ENCODE data around the gene MYO5B.

The MYO5B gene

DNA sequence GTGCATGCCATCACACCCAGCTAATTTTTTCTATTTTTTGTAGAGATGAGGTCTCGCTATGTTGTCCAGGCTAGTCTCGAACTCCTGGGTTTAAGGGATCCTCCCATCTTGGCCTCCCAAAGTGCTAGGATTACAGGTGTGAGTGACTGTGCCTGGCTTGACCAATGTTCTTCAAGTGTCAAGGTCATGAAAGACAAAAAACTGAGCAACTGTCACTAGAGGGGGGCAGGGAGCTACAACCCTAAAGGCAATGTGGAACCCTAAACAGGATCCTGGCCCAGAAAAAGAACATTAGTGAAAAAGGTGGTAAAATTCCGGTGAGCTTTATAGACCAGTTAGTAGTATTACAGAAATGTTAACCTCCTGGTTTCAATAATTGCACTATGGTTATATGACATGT, 7.3 kb downstream of the MYO5B start:
- no peak for DNase-seq

DNA sequence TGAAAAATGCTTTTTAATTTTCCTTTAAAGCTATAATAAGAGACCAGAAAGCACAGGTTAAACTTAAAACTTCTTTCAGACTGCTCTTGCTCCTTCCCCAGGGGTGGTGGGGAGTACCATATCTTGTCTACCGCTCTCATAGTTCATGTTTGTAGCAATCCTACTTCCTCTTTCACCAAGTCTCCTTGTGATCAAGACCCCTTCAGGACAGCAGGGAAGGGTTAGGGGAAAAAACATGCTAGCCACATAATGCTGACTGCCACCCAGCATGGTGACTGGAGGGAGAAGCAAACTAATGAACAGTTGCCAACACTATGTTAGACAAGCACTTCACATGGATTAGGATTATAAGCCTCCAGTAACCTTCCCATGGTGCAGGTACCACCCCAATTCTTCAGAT, 8.6 kb downstream of the MYO5B start:
- DNase-seq: no peak

DNA sequence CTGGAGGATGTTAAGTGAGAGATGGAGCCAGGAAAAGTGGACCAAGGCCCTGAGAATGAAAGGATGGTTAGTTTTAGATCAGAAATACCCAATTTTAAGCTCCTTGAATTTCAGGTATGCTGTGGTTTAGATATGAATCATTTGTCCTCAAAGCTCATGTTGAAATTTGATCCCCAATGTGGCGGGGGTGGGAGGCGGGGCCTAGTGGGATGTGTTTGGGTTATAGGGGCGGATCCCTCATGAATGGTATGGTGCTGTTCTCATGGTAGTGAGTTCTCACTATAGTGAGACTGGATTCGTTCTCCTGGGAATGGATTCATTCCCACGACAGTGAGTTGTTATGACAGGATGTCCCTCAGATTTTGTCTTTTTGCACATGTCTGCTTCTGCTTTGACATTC, 11.4 kb downstream of the MYO5B start:
- no peak for DNase-seq

DNA sequence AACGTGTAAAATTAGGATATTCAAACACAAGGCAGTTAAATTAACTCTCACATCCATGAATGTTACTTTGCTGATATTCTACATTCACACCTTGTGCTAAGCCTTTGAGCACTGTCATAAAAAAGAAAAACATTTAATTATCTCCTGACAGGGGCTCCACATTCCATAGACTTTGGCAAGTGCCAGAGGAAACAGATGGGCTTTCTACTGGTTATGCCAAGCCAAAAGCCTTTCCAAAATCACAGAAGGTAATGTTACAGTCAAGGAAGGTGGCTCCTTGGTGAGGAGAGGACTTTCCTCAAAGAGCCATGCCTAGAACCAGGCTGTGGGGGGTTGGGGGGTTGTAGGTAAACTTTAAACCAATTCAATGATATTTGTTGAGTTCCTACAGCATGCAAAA, 12.4 kb downstream of the MYO5B start:
- no peak for DNase-seq

DNA sequence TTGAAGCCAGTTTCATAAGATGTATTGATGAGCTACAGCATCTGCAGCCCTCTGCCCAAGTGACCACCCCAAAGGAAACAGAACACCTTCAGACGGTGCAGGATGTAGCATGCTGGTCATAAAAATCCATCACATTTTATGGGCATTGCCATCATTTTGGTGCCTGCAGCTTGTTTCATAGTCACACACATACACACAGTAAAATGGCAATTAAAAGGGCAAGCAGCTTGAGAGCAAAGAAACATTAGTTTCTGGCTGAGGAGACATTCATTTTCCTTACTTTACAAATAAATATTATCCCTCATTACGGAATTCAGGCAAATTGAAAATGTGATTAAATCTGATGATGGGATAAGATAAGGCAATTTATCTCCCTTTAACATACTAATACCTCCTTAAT, 13.4 kb downstream of the MYO5B start:
- no peak for DNase-seq

DNA sequence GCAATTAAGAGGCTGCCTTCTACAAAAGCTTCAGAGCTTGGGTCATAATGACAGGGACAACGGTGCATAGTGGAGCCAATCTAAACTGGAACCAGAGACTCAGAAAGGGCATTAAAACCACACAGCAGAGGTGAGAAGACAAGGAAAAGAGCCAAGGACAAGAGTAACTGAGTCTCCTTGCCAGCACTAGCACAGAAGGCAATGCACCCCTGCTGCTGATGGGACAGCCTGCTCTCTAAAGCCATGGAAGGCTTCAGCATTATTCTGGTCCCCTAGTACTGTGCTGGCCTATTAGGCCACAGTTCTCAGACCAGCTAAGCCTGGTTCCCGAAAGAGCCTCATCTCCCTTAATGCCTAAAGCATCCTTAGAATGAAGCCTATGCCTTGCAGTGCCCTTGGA, 15.5 kb downstream of the MYO5B start:
- DNase-seq: no peak

DNA sequence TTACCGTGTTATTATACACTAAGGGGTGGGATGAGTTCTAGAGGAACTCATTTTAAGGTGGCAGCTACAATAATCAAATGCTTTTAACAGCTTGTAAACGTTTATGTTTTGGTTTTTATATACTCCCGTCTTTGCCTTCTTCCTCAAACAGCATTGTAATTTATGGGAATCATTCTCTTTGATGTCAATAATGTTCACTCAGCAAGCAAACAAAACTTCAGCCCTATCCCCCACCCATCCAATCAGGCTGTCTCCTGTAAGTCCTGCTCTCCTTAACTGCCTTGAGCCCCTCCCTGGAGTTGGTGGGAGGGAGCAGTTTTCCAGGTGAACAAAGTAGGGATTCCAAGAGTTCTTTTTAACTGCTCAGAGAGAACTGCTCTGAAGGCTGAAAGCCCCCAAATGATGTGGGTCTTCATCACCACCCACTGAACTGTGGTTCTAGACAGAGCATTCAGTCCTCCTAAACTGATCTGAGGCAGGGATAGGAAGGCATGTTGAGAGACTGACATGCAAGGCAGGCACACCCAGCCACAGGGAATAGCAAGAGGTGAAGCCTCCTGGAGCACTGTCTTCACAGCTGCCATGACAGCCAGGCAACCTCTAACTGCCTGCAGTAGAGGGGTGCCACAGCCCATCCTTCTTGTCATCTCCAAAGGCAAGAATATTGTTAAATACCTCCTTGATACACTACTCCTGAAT, 17.5 kb downstream of the MYO5B start:
- DNase-seq: no peak

DNA sequence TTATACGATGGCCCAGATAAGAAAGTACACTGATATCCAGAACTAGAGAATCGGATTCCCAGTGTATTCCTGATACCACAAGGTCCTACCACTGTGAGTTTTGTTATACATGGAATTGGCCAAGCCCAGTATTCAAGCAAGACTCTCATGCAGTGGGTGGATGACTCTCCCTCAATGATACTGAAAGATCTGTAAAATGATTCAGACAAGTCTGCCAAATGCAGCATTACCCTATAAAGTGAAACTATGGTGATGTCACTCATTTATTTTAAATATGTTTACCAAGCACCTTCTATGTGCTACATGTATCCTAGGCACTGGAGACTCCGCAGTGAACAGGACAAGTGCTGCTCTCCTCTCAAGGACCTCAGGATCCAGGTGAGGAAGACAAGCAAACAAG, 22.6 kb downstream of the MYO5B start:
- DNase-seq: no peak

DNA sequence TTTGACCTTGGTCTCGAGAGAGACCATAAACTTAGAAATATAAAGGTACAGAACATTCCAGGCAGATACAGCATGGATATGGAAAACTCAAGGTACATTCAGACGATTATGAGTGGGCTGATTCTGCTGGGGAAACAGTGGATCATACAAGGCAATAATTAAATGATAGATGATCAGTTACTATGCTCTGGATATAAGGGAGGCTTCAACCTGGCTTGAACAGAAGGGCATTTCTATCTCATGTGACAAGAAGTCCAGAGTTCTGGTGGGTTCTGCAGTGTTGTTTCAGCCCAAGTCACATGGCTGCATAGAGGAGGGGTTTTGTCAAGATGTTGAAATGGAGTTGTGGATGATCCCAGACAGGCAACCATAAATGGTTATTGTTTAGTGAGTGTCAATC, 23.5 kb downstream of the MYO5B start:
- no peak for DNase-seq

DNA sequence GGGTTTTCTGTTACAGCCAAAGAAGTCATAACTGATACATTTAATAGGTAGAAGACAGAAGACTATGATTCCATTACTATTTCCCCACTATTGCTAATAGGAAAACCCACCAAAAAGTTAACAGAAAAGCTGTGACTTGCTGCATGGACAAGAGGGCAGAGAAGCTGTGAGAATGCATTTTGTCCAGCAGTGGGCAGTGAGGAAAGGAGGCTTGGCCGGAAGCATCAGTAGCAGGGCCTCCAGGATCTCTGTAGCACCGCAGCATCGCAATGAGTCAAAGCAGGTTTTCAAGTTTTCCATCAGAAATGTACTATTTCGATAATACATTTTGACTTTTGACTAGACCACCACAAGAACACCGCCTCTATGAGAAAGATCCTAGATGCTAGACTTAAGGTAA, 24.9 kb downstream of the MYO5B start:
- no peak for DNase-seq

DNA sequence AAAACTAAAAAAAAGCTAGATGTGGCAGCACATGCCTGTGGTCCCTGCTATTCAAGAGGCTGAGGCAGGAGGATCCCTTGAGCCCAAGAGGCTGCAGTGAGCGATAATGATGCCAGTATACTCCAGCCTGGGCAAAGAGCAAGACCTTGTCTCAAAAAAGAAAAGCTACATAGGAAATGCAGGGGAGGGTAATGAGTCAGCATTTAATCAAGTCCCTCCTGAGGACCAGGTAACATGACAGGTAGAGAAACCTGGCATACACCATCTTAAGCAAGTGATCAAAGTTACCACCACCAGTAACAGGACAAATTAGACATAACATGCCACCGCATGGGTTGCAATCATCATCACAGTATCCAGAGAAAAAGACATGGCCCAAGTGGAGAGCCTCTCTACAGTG, 25.8 kb downstream of the MYO5B start:
- DNase-seq: no peak

DNA sequence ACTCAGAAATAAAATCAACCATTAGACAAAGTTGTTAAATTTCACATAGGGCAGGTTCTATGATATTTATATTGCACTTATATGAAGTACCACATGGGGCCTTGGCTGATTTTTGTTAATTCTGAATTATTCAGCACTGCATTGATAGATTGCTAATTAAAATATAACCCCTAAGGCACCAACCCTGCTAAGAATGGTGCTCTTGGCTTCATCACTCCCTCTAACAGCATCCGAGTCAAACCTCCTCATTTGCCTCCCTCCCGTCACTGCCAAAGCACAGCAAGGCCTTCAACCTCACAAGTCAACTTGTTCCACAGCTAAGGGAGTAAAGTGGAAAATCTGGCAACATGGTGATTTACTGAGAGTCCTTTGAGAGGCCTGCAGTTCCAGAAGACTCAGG, 27.0 kb downstream of the MYO5B start:
- no peak for DNase-seq

DNA sequence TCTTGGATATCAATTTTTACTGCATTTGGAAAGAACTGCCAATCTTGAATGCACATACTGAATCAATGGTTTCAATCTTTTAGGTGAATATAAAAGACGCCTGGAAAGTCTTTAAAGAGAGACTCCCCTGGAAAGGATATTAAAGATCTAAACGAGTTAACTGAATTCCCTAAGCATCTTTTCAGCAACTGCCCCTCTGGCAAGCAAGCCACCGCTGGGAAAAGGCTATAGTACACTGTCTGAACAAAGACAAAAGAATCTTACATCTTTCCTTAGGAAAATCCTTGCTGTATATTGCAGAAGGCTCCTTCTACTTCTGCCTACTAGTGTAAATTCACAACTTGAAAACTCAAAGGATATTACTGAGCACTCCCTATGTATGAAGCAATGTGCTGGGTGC, 28.0 kb downstream of the MYO5B start:
- no peak for DNase-seq

DNA sequence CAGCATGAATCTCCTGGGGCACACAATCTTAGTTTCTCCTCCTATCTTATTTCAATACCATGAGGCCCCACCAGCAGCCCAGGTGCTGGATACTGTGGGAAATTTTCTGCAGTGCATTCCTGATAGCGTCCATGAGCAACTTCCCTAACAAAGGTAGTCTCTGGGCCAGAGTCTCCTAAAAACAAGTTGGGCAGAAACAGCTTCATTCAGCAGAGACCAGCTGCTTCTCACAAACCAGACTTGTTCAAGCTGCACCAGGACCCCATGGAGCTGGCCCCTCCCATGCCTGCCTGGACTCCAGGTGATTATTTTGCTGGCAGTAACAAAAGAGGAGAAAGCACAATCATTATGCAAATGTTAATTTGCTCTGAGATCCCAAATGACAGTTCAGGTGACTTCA, 31.4 kb downstream of the MYO5B start:
- DNase-seq: no peak

DNA sequence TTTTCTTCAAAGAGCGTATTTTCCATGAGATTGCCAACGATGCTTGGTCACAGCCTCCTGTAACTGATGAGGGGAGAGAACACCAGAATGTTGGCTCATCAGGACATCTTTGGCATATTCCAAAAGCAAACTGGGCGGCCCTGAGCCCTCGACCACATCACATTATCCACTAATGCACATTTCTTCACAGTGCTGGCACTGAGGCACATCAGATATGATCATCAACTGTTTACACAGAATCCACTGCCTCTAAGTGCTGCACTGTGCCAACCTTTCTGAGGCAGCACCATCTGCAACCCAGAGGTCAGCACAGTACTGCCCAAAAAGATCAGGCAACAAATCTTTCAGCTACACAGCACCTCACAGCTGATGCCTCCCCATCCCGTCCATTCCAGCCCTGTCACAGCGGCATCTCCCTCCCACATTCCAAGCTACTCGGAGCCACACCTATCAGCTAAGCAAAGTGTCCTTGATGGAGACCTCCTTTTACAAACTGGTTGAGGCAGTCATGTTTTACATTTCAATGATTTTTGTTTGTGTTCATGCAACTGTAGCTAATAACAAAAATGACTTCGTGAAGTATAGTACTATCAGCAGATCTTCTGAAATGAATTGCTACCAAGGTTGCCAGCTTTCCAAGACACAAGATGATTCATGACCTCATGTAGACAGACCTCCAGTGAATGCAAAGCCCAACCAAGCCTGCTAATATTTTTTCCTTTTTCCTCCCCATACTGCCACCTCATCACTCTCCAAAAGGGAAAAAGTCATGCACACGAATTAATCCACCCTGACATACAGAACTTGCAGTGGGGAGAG, 32.3 kb downstream of the MYO5B start:
- DNase-seq: no peak

DNA sequence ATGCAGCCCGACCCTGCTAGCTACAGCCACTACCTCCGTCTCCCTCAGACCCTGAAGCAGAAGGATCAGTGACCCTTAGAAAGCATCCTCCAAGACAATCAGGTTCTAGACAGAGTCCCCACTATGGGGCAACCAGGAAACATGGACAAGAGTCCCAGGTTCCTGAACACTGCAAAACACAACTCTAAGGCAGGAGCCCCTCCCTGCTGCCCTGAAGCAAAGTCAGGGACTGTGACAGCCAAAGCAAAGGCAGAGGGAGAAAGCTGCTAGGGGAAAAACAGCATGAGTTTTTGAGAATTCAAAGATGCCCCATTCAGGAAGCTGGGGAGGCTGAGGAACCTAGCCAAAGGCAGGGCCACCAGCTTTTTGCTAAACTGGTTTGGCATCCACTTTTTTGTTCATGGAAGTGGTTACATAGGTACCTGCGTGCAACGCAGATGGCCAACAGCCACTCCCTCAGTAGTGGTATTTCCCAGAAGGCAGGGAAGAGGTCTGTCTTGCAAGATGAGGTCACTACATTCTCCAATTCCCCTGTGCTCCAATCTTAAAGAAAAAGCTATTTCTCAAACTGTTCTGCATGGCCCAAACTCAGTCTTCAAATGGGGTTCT, 33.2 kb downstream of the MYO5B start:
- no peak for DNase-seq

DNA sequence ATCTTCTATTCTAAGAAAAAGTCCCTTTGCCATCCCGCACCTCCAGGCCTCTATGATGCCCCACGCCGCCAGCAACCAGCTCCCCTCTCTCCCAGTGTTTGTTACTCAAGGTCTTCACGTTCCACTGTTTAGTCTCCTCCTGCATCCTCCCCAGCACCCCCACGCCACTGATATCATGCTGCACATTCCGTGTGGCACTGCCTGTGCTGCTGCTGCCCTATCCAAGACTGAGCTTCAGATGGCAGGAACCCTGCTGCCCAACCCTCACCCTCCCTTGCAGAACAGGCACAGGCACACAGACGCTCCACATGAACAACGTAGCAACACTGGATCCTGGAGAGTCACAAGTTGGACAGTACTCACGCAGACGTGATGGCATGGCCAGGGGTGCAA, 35.3 kb downstream of the MYO5B start:
- DNase-seq: no peak

DNA sequence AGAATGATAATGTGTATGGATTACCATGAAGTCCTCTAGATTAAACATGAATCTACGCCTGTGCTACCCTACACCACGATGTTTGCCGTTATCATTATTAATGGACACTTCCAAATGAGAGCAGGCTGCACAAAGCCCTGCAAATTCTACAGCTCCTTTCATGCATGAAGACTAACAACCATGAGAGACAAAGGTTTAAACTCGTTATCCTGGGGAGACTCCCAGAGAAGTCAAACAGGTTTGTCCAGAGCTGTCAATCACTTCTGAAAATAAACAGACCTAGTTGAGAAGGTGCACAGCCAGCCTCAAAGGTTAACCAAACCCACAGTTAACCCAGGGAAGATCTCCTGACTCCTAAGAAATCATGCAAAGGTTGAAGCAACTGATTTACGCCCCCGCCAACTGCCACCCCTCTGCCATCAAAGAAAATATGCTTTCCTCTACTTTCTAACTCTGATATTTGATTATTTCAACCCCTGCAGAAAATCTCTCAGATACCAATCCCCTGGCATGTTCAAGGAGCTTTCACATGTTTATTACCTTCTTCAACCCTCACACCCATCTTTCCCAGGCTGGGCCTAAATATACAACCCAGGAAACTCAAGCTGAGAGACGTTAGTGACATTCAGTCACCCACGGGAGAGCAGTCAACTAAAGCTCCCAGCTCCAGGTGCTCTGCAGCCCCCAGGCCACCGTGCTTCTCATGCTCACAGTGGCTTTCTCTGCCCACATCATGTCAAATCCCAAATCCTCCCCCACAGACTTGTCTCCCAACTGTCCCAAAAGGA, 35.9 kb downstream of the MYO5B start:
- DNase-seq: no peak

DNA sequence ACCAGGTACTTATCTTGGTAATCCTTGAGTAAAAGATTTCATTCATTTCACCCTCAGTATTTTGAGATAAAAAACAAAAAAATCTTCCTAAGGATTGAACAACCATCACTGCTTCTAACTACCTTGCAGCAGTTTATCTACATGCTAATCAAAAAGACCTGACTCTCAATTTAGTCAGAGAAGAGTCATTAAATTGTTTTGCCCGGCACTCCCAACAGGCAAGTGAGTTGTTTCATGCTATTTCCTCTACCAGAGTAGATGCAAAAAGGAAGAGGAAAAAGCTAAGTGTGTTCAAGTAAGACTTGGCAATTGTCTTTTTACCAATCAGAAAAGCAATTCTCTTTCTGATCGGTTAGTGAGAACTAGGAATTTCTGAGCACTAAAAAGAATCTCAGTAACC, 39.5 kb downstream of the MYO5B start:
- no peak for DNase-seq

DNA sequence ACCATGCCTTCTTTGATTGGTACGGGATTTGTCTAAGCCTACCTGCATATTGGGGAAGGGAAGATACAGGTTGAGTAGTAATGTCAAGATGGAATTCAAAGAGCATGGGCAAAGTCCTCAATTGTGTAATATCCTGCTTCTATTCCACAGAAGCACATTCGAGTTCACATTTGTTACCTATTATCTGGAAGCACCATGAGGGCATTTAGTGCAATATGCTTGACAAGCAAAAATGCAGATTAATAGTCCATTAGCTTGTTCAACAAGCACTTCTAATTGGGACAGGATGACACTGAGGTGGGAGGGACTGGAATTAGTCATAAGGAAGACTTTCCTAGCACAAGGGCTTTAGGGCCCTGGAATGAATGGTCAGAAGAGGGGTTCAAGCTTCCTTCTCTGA, 40.5 kb downstream of the MYO5B start:
- DNase-seq: no peak

DNA sequence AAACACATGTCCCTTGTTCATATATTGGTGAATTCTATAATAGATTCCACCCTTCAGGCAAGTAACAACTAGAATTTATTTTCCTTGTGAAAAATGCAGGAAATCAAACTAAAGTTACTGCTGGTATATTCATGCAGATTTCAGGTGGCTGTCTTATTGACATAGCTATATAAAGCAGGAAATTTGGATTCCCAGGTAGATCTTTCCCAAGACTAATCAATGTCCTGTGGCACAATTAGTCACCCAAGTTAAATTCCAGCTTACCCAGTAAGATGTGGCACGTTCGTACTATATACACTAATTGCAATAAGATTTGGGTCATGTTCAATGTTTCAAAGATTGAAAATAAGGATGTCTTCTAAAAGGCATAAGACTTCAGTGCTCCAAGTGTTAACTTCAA, 42.0 kb downstream of the MYO5B start:
- no peak for DNase-seq

DNA sequence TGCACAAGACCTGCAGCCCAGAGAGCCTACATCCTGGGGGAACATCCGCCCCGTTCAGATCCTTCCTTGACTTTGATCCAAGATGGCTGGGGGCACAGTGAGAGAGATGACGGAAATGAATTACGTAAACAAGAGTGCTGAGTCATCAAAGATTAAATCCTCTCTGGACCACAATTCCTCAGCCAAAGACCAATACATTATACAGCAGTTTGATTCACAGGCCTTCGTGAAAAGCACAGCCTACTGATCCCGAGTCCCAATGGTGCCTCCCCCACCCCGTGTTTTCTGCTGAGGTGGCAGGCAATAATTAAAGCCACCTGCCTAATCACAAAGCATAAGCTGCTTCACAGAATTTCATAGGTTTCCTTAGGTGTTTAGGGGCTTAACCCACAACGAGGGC, 43.0 kb downstream of the MYO5B start:
- no peak for DNase-seq

DNA sequence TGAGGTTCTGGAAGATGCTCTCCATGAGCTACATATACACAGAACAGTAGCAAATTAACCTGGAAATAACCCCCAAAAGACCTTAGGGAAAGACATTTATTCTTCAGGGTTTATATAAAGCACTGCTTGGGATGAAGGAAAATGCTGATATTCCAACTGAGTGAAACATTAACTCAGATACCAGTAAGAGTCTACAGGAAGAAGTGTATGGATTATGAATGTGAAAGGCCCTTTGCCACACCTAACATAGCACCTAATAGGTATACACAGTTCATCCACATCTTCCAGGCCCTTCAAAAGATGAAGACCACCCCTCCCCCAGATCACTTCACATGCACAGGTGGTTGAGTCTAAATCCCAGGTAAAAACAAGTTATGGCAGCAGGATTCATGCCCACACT, 50.4 kb downstream of the MYO5B start:
- DNase-seq: no peak

DNA sequence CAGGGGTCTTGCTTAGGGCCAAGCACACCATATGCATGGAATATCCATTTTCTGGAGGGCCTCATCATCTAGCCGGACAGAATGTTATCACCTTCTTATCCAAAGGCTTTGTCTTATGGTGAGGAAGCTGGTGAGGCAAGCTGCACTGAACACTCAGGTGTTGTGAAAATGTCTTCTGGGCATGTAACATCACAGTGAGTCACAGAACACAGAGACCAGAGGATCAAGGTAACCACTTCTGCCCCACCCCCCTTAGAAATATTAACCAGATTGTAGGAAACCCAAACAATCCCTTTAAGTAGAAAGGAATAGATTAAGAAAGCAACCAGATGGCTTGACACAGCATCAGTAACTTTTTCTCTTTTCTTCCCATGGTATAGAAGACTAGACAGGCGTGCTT, 51.1 kb downstream of the MYO5B start:
- no peak for DNase-seq
